Heart left ventricle (tissue), 16 donors: ENCODE measurements around the gene TMEM198. TPM values are rescaled to one million over a fixed set of nuclear protein-coding genes. Genes with fewer than 3 reads are reported as not detected.
A peak's percentile ranks its signal among the peaks of the same experiment; 100 is the strongest.

ENCODE experiments used
- ATAC-seq, 4 donors: fragments of 200-7000 bp; cut with Tn5 transposase; one replicate each; pipeline ENCODE4 v1.9.1; 2020 to 2022; ENCODE audit warnings: moderate library complexity in 4 of 4, mild to moderate bottlenecking in 3 of 4, moderate number of reproducible peaks in 1 of 4
- DNase-seq, 5 donors: peaks; one replicate each; pipeline ENCODE4 v3.0.0-alpha.2; 2020
- H3K27ac ChIP-seq, 12 donors: fragments of 200-600 bp; sonication (generic) in 4 of 12; one replicate each; pipeline versions ENCODE4 v1.5.0 to v1.8.0; 2016 to 2022; ENCODE audit warnings: mild to moderate bottlenecking in 2 of 12
- H3K27me3 ChIP-seq, 9 donors: fragments of 200-600 bp; sonication (generic) in 2 of 9; one replicate each; pipeline versions ENCODE4 v1.5.1 to v1.8.0; 2016 to 2022; ENCODE audit warnings: mild to moderate bottlenecking in 3 of 9
- H3K36me3 ChIP-seq, 9 donors: fragments of 200-600 bp; sonication (generic) in 2 of 9; one replicate each; pipeline versions ENCODE4 v1.5.0 to v1.8.0; 2018 to 2022; ENCODE audit warnings: mild to moderate bottlenecking in 2 of 9
- H3K4me1 ChIP-seq, 12 donors: fragments of 200-600 bp; sonication (generic) in 4 of 12; one replicate each; pipeline versions ENCODE4 v1.5.0 to v1.8.0; 2016 to 2022; ENCODE audit warnings: mild to moderate bottlenecking in 3 of 12
- H3K4me3 ChIP-seq, 12 donors: fragments of 200-600 bp; sonication (generic) in 4 of 12; one replicate each; pipeline versions ENCODE4 v1.5.0 to v1.8.0; 2017 to 2022; ENCODE audit warnings: mild to moderate bottlenecking in 9 of 12, moderate library complexity in 4 of 12
- H3K9me3 ChIP-seq, 12 donors: fragments of 200-600 bp; sonication (generic) in 4 of 12; one replicate each; pipeline versions ENCODE4 v1.5.0 to v1.8.0; 2016 to 2022; ENCODE audit warnings: mild to moderate bottlenecking in 1 of 12
- CTCF ChIP-seq, 12 donors: fragments of 200-600 bp; sonication (generic) in 4 of 12; IDR thresholded peaks; one replicate each; pipeline versions ENCODE4 v1.5.0 to v1.8.0; 2018 to 2022; ENCODE audit warnings: antibody characterized with exemption in 12 of 12, mild to moderate bottlenecking in 5 of 12
- POLR2A ChIP-seq, 2 donors: fragments of 450-650 bp; IDR thresholded peaks; one replicate each; pipeline ENCODE4 v1.6.1; 2017; ENCODE audit warnings: antibody characterized with exemption in 2 of 2, mild to moderate bottlenecking in 2 of 2, moderate library complexity in 2 of 2
- WGBS, 4 donors: extraction: QIAGEN DNeasy Blood & Tissue Kit in 2 of 4; methylation state at CpG; one replicate each; pipeline versions ENCODE4 v1.1.5 to v1.1.7; 2013 to 2018; 5-methylcytosine and 5-hydroxymethylcytosine counted together
- intact Hi-C, 10 donors: fragments of 100-400 bp; cut with DNase I; formaldehyde crosslinking; loops; one replicate each; pipeline versions ENCODE4 v1.11.1 to v1.14.2; 2022
- polyA plus RNA-seq, 2 donors: library from polyadenylated mRNA; stranded (reverse); fragments of 200-250 nt; gene quantifications; one replicate each; pipeline ENCODE4 v1.2.3, GENCODE V29; 2013
- total RNA-seq, 9 donors: library from RNA; depleted of rRNA in 2 of 9; stranded (reverse); fragments of >200 nt in 2 of 9; fragmentation: NEBNext Ultra II Directional in 3 of 9; extraction: Animal tissue kit (Norgen Biotek cat#: 25700) in 3 of 9; gene quantifications; one replicate each; pipeline versions ENCODE4 v1.1.0 to v1.2.4, GENCODE V29; 2016 to 2023
- donor health status: ischemic (EF 13 %, LVEDD 7.1; RV severe dilation, severe dysfunction).
- donor health status: healthy with polysubstance abuse.
- donor health status: DM: no; HTN: yes; CAD: no.
- donor health status: DM: no; HTN: no; CAD: no.
- donor health status: ischemic (EF 25% LVEDD 6.9; RV normal size, moderate dysfunction).
- donor health status: ischemic (EF 25% LVEDD 5.7; RV mildly dilated, moderate dysfunction).
- donor health status: healthy.
- donor health status: DM: yes; HTN: yes; CAD: no.
- donor health status: ischemic (EF 35%, LVEDD 5.7; RV mildly dilated, moderate dysfunction).
- donor health status: nonischemic (EF 11% LVEDD 7.7; RV severe dilation, severe dysfunction).
- donor health status: DM: yes; HTN: yes; CAD: no.
- donor health status: PGD.
- donor health status: ischemic (EF 29% LVEDD 5.4; RV normal size, mild dysfunction).
- donor health status: nonischemic (EF 23%, LVEDD 6.1; RV moderate dilation, normal function).

Gene TMEM198
- total and polyA plus RNA-seq, 11 donors = 0.65 to 10.2 (median 2.3) TPM

- Histone ChIP-seq H3K36me3 (no peaks in the 10 kb centered on the region), H3K4me3 (no peak overlapping the region), H3K27ac (peak overlapping the region in 2 of 12 donors; percentile 12 to 53), H3K9me3 (no peaks in the 10 kb centered on the region), H3K27me3 (peaks cover 8 to 85% (median 31%) of the 10 kb centered on the region in 9 donors), H3K4me1 (peaks cover 0 to 54% (median 28%) of the 10 kb centered on the region in 12 donors)
- no peak for DNase-seq
- intact Hi-C loops = loop anchor here in 7 of 10 donors (2.0 to 5.0 kb wide), 4 partner anchors 33 to 121 kb away; no protein-coding TSS in a partner anchor
- no peak for ATAC-seq
- 29 to 34% (median 30%) methylated on average over 9 of the region's 9 CpGs for WGBS, 4 donors
- TF ChIP-seq CTCF (IDR thresholded peaks at IDR 0.05) (no peak), POLR2A (IDR thresholded peaks at IDR 0.05) (no peak)
These were observed 18.1 kb upstream of the TMEM198 start for GRCh38 chr2:219525533-219526232.

- H3K4me3 ChIP-seq = no peak overlapping the region
- H3K36me3 ChIP-seq = no peaks in the 10 kb centered on the region
- peaks cover 0 to 48% (median 26%) of the 10 kb centered on the region in 12 donors for H3K4me1 ChIP-seq
- H3K27me3 ChIP-seq = peaks cover 8 to 84% (median 31%) of the 10 kb centered on the region in 9 donors
- peak in 2 of 4 donors; percentile 2 for ATAC-seq
- TF ChIP-seq CTCF (IDR thresholded peaks at IDR 0.05) (no peak), POLR2A (IDR thresholded peaks at IDR 0.05) (no peak)
- H3K9me3 ChIP-seq = no peaks in the 10 kb centered on the region
- H3K27ac ChIP-seq = peak overlapping the region in 2 of 12 donors; percentile 12 to 53
- no peak for DNase-seq
- whole genome bisulfite sequencing, 4 donors = 33 to 36% (median 34%) methylated on average over 10 to 11 of the region's 11 CpGs
- intact Hi-C loops = loop anchor here in 7 of 10 donors (5.0 kb wide), 3 partner anchors 34 to 69 kb away; no protein-coding TSS in a partner anchor
These were observed 17.3 kb upstream of the TMEM198 start for GRCh38 chr2:219526320-219527075.

- peaks cover 0 to 42% (median 22%) of the 10 kb centered on the region in 12 donors for H3K4me1 ChIP-seq
- intact Hi-C loops = loop anchor here in 7 of 10 donors (5.0 kb wide), 3 partner anchors 35 to 70 kb away; no protein-coding TSS in a partner anchor
- ATAC-seq = peak; percentile 51 to 69 (median 61)
- peak overlapping the region in 1 of 12 donors; percentile 53 for H3K27ac ChIP-seq
- WGBS, 4 donors = 30 to 47% (median 38%) methylated on average over 6 of the region's 6 CpGs
- DNase-seq = peak in 1 of 5 donors; percentile 54
- no peak overlapping the region for H3K4me3 ChIP-seq
- no peak for TF ChIP-seq CTCF (IDR thresholded peaks at IDR 0.05)
- no peak for TF ChIP-seq POLR2A (IDR thresholded peaks at IDR 0.05)
- no peaks in the 10 kb centered on the region for H3K9me3 ChIP-seq
- peaks cover 6 to 78% (median 31%) of the 10 kb centered on the region in 9 donors for H3K27me3 ChIP-seq
- H3K36me3 ChIP-seq = no peaks in the 10 kb centered on the region
These were observed 16.8 kb upstream of the TMEM198 start for GRCh38 chr2:219527076-219527394.

GRCh38 chr2:219527472-219527871 is 16.4 kb upstream of the TMEM198 start:
- peaks cover 5 to 74% (median 31%) of the 10 kb centered on the region in 9 donors for H3K27me3 ChIP-seq
- ATAC-seq = no peak
- no peak overlapping the region for H3K4me3 ChIP-seq
- H3K9me3 ChIP-seq = no peaks in the 10 kb centered on the region
- H3K27ac ChIP-seq = no peak overlapping the region
- no peaks in the 10 kb centered on the region for H3K36me3 ChIP-seq
- TF ChIP-seq POLR2A (IDR thresholded peaks at IDR 0.05) = no peak
- TF ChIP-seq CTCF (IDR thresholded peaks at IDR 0.05) = no peak
- no peak for DNase-seq
- WGBS, 4 donors = 60 to 74% (median 66%) methylated on average over 4 to 5 of the region's 5 CpGs
- intact Hi-C loops = loop anchor here in 7 of 10 donors (5.0 kb wide), 3 partner anchors 35 to 70 kb away; no protein-coding TSS in a partner anchor
- H3K4me1 ChIP-seq = peaks cover 0 to 38% (median 18%) of the 10 kb centered on the region in 12 donors
